Measurements from ENCODE around the gene GPC6.
A peak's percentile ranks its signal among the peaks of the same experiment; 100 is the strongest.

The GPC6 gene

DNA sequence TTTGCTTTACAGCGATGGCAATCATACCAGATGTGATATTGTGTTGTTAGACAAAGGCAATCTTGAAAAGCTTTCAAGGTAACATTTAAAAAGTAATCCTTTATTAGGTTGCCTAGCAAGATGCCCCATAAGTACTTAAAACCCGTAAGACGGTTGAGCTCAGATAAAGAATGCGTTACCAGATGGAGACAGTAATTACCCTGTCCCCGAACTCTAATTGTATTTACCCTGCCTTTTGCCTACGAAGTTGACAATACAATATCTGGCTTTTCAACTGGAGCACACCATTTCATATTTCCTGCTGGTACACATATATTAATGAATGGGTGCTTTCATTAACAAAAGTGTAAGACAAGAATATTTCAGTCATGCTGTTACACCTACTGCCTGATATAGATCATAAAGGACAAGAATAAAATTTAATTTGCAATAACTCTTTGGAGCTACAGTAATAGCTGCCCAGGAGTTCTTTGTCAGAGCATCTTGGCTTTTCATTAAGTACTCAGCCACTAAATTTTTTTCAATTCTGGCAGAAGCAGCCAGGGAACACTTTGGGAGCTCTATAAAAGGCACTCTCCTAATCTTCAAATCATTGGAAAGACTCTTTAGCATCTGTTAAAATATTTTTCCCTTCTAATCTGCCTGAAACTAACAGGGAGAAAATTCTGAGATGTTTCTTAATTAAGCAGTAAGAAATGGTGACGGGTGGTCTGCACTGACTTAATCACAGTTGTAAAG, 1189.1 kb downstream of the GPC6 start:
- H3K4me3 ChIP-seq (ENCODE audit: insufficient read depth in 1 of 2, low read depth in 1 of 2, low read length in 2 of 2): no peak overlapping the region
- 81% methylated on average over 5 of the region's 7 CpGs for WGBS
- no peak for DNase-seq
- no peak overlapping the region for H2BK120ac ChIP-seq (ENCODE audit: low read depth, low read length)
- no peak overlapping the region for H3K14ac ChIP-seq (ENCODE audit: low read length in 2 of 2)
- H3K27ac ChIP-seq (ENCODE audit: low read length, poor library complexity, severe bottlenecking): no peak overlapping the region
- no peak overlapping the region for H2AK5ac ChIP-seq (ENCODE audit: low read length, severe bottlenecking)
- peaks cover 0 to 3% of the 10 kb centered on the region in 2 experiments for H3K27me3 ChIP-seq (ENCODE audit: control insufficient read depth in 1 of 2, insufficient read depth in 1 of 2, low read length in 2 of 2)
- H2BK15ac ChIP-seq (ENCODE audit: low read depth, poor library complexity, severe bottlenecking): no peak overlapping the region
- H2BK5ac ChIP-seq (ENCODE audit: low read depth, low read length, poor library complexity, severe bottlenecking): no peak overlapping the region
- no peak overlapping the region for H3K18ac ChIP-seq (ENCODE audit: low read depth in 1 of 2, low read length in 2 of 2)
- H3K23ac ChIP-seq (ENCODE audit: low read length in 2 of 2): no peak overlapping the region
- no peaks in the 10 kb centered on the region for H3K4me1 ChIP-seq (ENCODE audit: control insufficient read depth, insufficient read depth, low read depth, low read length)
- H2AFZ ChIP-seq (ENCODE audit: low read depth, low read length): no peak overlapping the region
- H3K79me1 ChIP-seq (replicated peaks; ENCODE audit: low read length, poor library complexity, severe bottlenecking): no peaks in the 10 kb centered on the region
- no peaks in the 10 kb centered on the region for H3K36me3 ChIP-seq (ENCODE audit: control insufficient read depth in 1 of 2, insufficient read depth in 2 of 2, low read depth in 1 of 2, low read length in 2 of 2)
- peaks cover 6% of the 10 kb centered on the region for H3K9me3 ChIP-seq (ENCODE audit: control insufficient read depth, low read length)
- no peak overlapping the region for H3K4ac ChIP-seq (ENCODE audit: low read depth in 1 of 2, low read length in 2 of 2)
- no peak overlapping the region for H3K4me2 ChIP-seq (ENCODE audit: low read length, poor library complexity, severe bottlenecking)
- H4K91ac ChIP-seq (ENCODE audit: low read length): no peak overlapping the region
- H2BK12ac ChIP-seq (ENCODE audit: low read length in 2 of 2): no peak overlapping the region
- no peak overlapping the region for H4K8ac ChIP-seq (ENCODE audit: low read length)
- no peak overlapping the region for H3K9ac ChIP-seq (ENCODE audit: low read length)

DNA sequence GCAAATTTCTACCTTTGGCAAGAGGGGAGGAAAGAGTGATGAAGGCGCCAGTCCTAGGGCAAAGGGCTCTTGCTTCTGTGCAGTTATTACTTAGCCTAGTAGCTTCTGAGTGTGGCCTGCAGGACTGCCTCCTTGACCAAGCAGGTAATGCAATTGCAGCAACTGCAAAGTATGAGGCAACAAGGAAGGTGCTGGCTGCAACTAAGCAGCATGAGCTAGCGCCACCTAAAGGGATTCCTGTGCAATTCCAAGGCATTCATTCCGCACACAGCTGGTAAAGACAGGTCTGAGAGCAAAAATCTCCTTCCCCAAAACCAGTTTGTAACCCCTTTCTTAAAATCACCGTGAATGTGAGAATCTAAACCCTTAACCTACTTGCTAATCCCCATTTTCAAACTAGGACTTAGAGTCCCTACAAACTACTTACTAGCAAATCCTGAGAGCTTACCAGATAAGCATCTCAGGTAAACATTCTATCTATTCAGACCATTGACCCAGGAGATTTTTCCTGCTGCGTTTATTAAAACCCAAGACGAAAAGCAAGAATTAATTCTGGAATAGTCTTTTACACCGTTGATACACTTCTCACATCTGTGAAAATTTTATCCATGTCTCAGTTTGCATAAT, 1190.0 kb downstream of the GPC6 start:
- H3K9me3 ChIP-seq (ENCODE audit: control insufficient read depth, low read length): peaks cover 6% of the 10 kb centered on the region
- H2BK120ac ChIP-seq (ENCODE audit: low read depth, low read length): no peak overlapping the region
- no peak overlapping the region for H3K18ac ChIP-seq (ENCODE audit: low read depth in 1 of 2, low read length in 2 of 2)
- no peak overlapping the region for H3K9ac ChIP-seq (ENCODE audit: low read length)
- no peak overlapping the region for H3K27ac ChIP-seq (ENCODE audit: low read length, poor library complexity, severe bottlenecking)
- no peak overlapping the region for H3K4ac ChIP-seq (ENCODE audit: low read depth in 1 of 2, low read length in 2 of 2)
- no peak overlapping the region for H3K23ac ChIP-seq (ENCODE audit: low read length in 2 of 2)
- no peak overlapping the region for H2AK5ac ChIP-seq (ENCODE audit: low read length, severe bottlenecking)
- DNase-seq: peak; percentile 33
- no peak overlapping the region for H3K4me2 ChIP-seq (ENCODE audit: low read length, poor library complexity, severe bottlenecking)
- H2BK5ac ChIP-seq (ENCODE audit: low read depth, low read length, poor library complexity, severe bottlenecking): no peak overlapping the region
- no peaks in the 10 kb centered on the region for H3K36me3 ChIP-seq (ENCODE audit: control insufficient read depth in 1 of 2, insufficient read depth in 2 of 2, low read depth in 1 of 2, low read length in 2 of 2)
- H3K14ac ChIP-seq (ENCODE audit: low read length in 2 of 2): no peak overlapping the region
- no peak overlapping the region for H4K8ac ChIP-seq (ENCODE audit: low read length)
- no peak overlapping the region for H2BK12ac ChIP-seq (ENCODE audit: low read length in 2 of 2)
- H4K91ac ChIP-seq (ENCODE audit: low read length): no peak overlapping the region
- no peaks in the 10 kb centered on the region for H3K79me1 ChIP-seq (replicated peaks; ENCODE audit: low read length, poor library complexity, severe bottlenecking)
- 65% methylated on average over 5 of the region's 7 CpGs for WGBS
- H2AFZ ChIP-seq (ENCODE audit: low read depth, low read length): no peak overlapping the region
- H3K4me3 ChIP-seq (ENCODE audit: insufficient read depth in 1 of 2, low read depth in 1 of 2, low read length in 2 of 2): no peak overlapping the region
- no peak overlapping the region for H2BK15ac ChIP-seq (ENCODE audit: low read depth, poor library complexity, severe bottlenecking)
- H3K27me3 ChIP-seq (ENCODE audit: control insufficient read depth in 1 of 2, insufficient read depth in 1 of 2, low read length in 2 of 2): peaks cover 0 to 3% of the 10 kb centered on the region in 2 experiments
- H3K4me1 ChIP-seq (ENCODE audit: control insufficient read depth, insufficient read depth, low read depth, low read length): no peaks in the 10 kb centered on the region

DNA sequence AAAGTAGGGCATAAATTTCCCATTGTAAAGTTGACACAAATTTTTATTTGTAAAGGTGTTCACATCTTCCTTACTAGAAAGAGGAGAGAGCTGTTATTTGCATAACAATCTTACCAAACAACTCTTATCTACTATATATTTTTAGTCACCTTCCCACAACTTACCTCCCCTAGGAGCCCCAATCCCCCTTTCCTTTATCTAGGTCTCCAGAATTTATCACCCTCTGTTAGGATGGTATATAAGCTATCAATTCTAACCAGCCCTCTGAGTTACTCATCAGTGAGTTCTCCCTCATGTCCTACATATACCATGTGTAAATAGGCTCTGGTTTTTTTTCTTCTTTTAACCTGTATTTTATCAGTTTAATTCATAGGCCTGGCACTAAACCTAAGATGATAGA, 1190.7 kb downstream of the GPC6 start:
- H3K9ac ChIP-seq (ENCODE audit: low read length): no peak overlapping the region
- no peak overlapping the region for H3K4me2 ChIP-seq (ENCODE audit: low read length, poor library complexity, severe bottlenecking)

DNA sequence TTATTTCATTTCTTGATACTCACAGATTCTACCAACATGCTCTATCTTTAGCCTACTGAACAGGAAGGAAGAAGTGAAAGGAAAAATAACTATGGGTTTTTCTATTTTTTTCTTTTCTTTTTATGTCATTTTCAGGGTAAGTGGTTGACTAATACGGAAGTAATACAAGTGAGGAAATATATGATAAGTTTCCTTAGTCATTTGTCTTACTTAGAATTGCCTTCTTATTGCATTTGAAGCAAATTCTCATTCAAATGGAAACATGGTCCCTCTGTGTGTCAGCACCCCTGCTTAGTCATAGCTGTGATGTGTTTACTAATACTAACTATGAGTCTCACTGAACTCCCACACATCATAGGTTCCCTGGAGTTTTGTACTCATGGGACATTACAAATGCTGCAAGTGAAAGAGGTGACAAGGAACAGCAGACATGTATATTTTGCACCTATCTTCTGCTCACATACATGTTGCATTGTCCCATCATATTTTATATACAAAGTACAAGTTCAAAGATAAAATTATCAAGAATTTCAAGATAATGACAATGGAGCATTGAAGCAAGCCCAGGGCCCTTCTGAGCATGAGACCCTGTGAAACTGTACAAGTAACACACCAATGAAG, 1192.8 kb downstream of the GPC6 start:
- Histone ChIP-seq H2AFZ (ENCODE audit: low read depth, low read length) (no peak overlapping the region), H2AK5ac (ENCODE audit: low read length, severe bottlenecking) (no peak overlapping the region), H2BK15ac (ENCODE audit: low read depth, poor library complexity, severe bottlenecking) (no peak overlapping the region), H3K4me3 (ENCODE audit: insufficient read depth in 1 of 2, low read depth in 1 of 2, low read length in 2 of 2) (no peak overlapping the region), H3K4ac (ENCODE audit: low read depth in 1 of 2, low read length in 2 of 2) (no peak overlapping the region), H3K36me3 (ENCODE audit: control insufficient read depth in 1 of 2, insufficient read depth in 2 of 2, low read depth in 1 of 2, low read length in 2 of 2) (no peaks in the 10 kb centered on the region), H3K27ac (ENCODE audit: low read length, poor library complexity, severe bottlenecking) (no peak overlapping the region), H3K4me1 (ENCODE audit: control insufficient read depth, insufficient read depth, low read depth, low read length) (no peaks in the 10 kb centered on the region), H2BK12ac (ENCODE audit: low read length in 2 of 2) (no peak overlapping the region), H3K9ac (ENCODE audit: low read length) (peak overlapping the region; percentile 16), H3K18ac (ENCODE audit: low read depth in 1 of 2, low read length in 2 of 2) (no peak overlapping the region), H3K9me3 (ENCODE audit: control insufficient read depth, low read length) (peaks cover 6% of the 10 kb centered on the region), H3K79me1 (replicated peaks; ENCODE audit: low read length, poor library complexity, severe bottlenecking) (no peaks in the 10 kb centered on the region), H3K14ac (ENCODE audit: low read length in 2 of 2) (no peak overlapping the region), H2BK5ac (ENCODE audit: low read depth, low read length, poor library complexity, severe bottlenecking) (no peak overlapping the region), H4K91ac (ENCODE audit: low read length) (no peak overlapping the region), H3K23ac (ENCODE audit: low read length in 2 of 2) (no peak overlapping the region), H4K8ac (ENCODE audit: low read length) (no peak overlapping the region), H3K27me3 (ENCODE audit: control insufficient read depth in 1 of 2, insufficient read depth in 1 of 2, low read length in 2 of 2) (peaks cover 0 to 3% of the 10 kb centered on the region in 2 experiments), H3K4me2 (ENCODE audit: low read length, poor library complexity, severe bottlenecking) (no peak overlapping the region), H2BK120ac (ENCODE audit: low read depth, low read length) (no peak overlapping the region)
- DNase-seq: peak; percentile 91
- WGBS: no CpG with 5 or more reads among the region's 1 CpG

More for the DNA sequence above, 1190.7 kb downstream of the GPC6 start:
- Histone ChIP-seq H4K91ac (ENCODE audit: low read length) (no peak overlapping the region), H2AFZ (ENCODE audit: low read depth, low read length) (no peak overlapping the region), H3K27ac (ENCODE audit: low read length, poor library complexity, severe bottlenecking) (no peak overlapping the region), H3K9me3 (ENCODE audit: control insufficient read depth, low read length) (peaks cover 6% of the 10 kb centered on the region), H3K36me3 (ENCODE audit: control insufficient read depth in 1 of 2, insufficient read depth in 2 of 2, low read depth in 1 of 2, low read length in 2 of 2) (no peaks in the 10 kb centered on the region), H3K23ac (ENCODE audit: low read length in 2 of 2) (no peak overlapping the region), H2BK5ac (ENCODE audit: low read depth, low read length, poor library complexity, severe bottlenecking) (no peak overlapping the region), H3K4me3 (ENCODE audit: insufficient read depth in 1 of 2, low read depth in 1 of 2, low read length in 2 of 2) (no peak overlapping the region), H3K4me1 (ENCODE audit: control insufficient read depth, insufficient read depth, low read depth, low read length) (no peaks in the 10 kb centered on the region), H3K4ac (ENCODE audit: low read depth in 1 of 2, low read length in 2 of 2) (no peak overlapping the region), H4K8ac (ENCODE audit: low read length) (no peak overlapping the region), H2BK15ac (ENCODE audit: low read depth, poor library complexity, severe bottlenecking) (no peak overlapping the region), H2BK120ac (ENCODE audit: low read depth, low read length) (no peak overlapping the region), H3K79me1 (replicated peaks; ENCODE audit: low read length, poor library complexity, severe bottlenecking) (no peaks in the 10 kb centered on the region), H3K27me3 (ENCODE audit: control insufficient read depth in 1 of 2, insufficient read depth in 1 of 2, low read length in 2 of 2) (peaks cover 0 to 3% of the 10 kb centered on the region in 2 experiments), H2BK12ac (ENCODE audit: low read length in 2 of 2) (no peak overlapping the region), H3K18ac (ENCODE audit: low read depth in 1 of 2, low read length in 2 of 2) (no peak overlapping the region), H2AK5ac (ENCODE audit: low read length, severe bottlenecking) (no peak overlapping the region), H3K14ac (ENCODE audit: low read length in 2 of 2) (no peak overlapping the region)
- DNase-seq: no peak

Data from mesenchymal stem cell (in vitro differentiated cells and primary cell).